NCI-H1694 treated with DMSO at 0.1 percent for 48 hours (cell line): Measurements from ENCODE around the gene MEGF10.

Experiments
- DNase-seq: peaks from one replicate; lab custom pipeline; 2025; lab: John Stamatoyannopoulos, UW

The MEGF10 gene

GRCh38 chr5:127369796-127370195 lies 79.2 kb downstream of the MEGF10 start:
- DNase-seq, result no peak

DNA sequence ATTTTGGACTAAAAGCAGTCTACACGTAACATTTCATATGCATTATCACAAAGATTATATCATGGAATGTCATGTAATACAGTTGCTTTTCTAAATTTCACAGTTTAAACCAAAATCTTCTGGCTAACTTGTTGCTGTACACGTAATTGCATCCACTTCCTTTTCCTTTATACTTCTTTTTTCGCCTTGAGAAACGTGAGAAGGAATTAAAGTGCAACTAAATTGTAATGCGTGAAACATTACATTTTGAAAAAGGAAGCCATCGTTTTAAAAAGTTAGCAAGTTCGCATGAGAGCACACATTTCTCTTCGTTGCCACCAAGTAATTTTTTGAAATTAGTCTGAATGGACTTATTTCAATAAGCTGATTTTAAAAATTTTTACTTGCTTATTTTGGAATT lies 80.0 kb downstream of the MEGF10 start:
- no peak for DNase-seq

DNA sequence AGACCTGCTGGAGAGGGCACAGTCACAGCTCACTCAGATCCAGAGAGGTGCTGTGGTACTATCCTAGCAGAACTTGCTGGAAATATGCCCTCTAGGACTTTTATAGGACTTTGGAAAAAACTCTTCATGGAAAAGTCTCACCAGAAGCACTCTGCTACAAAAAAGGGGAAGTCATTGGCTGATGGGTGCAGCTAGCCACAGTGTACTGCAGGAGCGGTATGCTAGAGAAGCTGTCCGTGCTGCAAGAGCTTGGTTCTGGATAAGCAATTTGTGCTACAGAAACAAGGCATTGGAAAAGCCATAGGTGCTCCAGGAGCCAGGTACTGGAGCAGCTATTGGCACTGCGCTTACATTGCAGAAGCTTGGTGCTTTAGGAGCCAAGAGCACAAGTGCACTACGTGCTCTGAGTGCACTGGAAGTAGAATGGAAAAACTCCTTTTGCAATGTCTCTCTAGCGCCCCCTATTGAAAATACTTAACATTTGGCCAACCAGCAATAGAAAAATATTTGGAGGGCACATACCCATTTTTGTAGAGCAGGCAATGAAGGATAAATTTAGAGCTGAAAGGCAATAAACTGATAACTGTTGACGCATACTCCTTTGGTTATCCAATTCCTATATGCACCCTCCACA lies 83.4 kb downstream of the MEGF10 start:
- DNase-seq, result no peak

GRCh38 chr5:127375124-127375523 lies 84.5 kb downstream of the MEGF10 start:
- DNase-seq, result no peak

- DNase-seq, result no peak
Measured at GRCh38 chr5:127375544-127376091, 85.0 kb downstream of the MEGF10 start.

DNA sequence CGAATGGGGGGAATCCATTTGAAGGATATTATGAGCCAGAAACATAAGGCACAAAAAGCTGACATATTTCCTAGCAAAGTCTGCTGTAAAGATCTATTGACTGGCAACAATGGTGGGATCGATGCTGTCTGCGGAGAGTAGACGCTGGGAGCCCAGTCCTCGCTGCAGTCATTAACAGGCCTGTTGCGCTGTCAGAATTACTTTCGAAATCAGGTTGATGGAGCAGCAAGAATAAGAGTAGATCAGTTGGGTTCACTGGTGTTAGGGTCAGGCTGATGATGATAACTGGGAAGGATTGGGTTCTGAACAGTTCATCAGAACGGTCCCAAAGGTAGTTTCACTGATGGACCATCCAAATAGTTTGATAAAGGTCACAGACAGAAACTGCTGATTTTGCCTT lies 87.1 kb downstream of the MEGF10 start:
- DNase-seq, result no peak

- DNase-seq, result no peak
Measured at GRCh38 chr5:127385936-127386335, 95.3 kb downstream of the MEGF10 start.

- no peak for DNase-seq
Measured at GRCh38 chr5:127386557-127386956, 96.0 kb downstream of the MEGF10 start.

DNA sequence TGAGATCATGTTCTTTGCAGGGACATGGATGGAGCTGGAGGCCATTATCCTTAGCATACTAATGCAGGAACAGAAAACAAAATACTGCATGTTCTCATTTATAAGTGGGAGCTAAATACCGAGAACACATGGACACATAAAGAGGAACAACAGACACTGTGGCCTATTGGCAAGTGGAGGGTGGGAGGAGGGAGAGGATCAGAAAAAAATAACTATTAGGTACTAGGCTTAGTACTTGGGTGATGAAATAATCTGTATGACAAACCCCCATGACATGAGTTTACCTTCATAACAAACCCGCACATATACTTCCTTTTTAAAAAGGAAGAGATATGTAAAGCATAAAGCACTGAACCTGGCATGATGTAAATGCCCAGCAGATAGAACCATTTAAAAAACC lies 99.0 kb downstream of the MEGF10 start:
- no peak for DNase-seq

GRCh38 chr5:127392762-127393161 lies 102.2 kb downstream of the MEGF10 start:
- no peak for DNase-seq

DNA sequence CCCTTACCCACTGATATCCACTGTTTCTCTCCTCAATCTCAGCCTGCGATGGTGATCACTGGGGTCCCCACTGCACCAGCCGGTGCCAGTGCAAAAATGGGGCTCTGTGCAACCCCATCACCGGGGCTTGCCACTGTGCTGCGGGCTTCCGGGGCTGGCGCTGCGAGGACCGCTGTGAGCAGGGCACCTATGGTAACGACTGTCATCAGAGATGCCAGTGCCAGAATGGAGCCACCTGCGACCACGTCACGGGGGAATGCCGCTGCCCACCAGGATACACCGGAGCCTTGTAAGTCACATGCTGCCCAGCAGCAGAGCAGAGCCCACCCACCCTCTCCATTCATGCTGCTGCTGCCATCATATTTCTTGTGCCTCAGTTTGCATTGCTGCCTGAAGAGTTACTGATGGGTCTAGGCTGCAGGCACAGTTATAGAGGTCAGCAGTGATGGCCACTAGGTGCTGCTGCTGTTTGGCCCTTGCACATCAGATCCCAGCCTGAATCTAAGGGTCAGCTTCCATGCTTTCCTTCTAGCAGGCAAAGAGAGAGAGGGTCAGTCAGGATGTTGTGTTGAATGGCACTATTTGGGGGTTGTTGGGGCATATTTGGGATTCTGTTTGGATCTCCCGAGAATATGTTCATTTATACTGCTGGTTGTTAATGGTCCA lies 106.0 kb downstream of the MEGF10 start:
- no peak for DNase-seq

DNA sequence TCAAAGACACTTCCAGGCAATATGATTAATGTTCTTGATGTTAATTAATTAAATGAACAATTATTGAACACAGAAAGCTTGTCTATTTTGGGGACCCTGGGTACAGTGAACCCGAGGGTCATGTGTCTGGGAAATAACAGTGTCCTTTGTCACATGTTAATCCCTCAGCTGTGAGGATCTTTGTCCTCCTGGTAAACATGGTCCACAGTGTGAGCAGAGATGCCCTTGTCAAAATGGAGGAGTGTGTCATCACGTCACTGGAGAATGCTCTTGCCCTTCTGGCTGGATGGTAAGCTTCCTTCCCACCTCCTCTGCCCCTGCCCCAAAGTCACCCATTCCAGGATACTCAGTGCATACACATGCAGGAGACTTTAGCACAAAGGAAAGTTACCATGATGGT lies 107.9 kb downstream of the MEGF10 start:
- DNase-seq, result no peak

- no peak for DNase-seq
Measured at GRCh38 chr5:127399068-127399467, 108.5 kb downstream of the MEGF10 start.

GRCh38 chr5:127400539-127400938 lies 109.9 kb downstream of the MEGF10 start:
- no peak for DNase-seq

DNA sequence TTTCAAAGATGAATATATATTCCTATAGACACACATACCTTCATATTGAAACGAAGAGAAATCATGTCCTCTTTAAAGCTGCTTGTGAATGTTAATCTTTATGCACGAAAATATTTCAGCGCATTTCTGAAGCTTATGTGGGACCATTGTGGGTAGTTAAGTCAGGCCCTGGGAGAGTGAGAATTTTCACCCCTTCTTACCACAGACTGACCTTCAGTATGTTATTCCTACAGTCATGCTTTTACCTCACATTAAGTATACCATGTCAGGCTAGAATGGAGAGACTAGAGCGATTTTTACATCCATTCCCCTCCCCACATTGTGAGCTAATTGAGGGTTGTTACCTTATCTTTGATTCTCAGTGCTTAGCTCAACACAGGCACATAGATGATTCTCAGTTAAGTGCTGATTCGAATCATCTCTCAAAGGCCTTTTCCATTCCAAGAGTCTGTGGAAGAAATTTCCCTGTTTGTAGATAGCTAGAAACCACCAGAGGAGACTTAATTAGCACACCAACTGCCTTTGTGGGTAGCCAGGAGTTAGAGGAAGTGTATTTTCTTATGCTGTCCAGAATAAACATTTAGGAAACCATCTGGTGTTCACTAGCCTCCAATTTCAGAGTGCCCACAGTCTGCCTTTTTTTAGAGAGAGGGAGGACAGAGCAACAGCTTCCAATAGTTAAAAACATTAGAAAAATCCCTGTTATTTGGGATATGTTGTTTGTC lies 110.5 kb downstream of the MEGF10 start:
- no peak for DNase-seq

DNA sequence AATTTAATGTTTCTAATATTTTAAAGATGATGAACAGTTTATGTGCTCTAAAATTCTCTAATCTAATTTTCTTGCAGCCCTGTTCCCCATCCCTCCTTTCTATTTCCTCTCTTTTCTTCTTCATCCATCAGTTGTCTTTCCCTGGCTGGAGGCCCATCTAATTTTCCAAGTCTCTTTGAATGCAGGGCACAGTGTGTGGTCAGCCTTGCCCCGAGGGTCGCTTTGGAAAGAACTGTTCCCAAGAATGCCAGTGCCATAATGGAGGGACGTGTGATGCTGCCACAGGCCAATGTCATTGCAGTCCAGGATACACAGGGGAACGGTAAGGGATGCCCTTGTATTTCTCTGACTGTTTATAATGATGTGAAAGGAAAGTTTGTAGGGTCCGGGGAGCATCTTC lies 111.8 kb downstream of the MEGF10 start:
- DNase-seq, result no peak

GRCh38 chr5:127404190-127404589 lies 113.6 kb downstream of the MEGF10 start:
- no peak for DNase-seq

- DNase-seq, result no peak
Measured at GRCh38 chr5:127406326-127407121, 115.9 kb downstream of the MEGF10 start.

- DNase-seq, result no peak
Measured at GRCh38 chr5:127409246-127409917, 118.8 kb downstream of the MEGF10 start.

- DNase-seq, result no peak
Measured at GRCh38 chr5:127409921-127410675, 119.5 kb downstream of the MEGF10 start.

- DNase-seq, result no peak
Measured at GRCh38 chr5:127410959-127411358, 120.4 kb downstream of the MEGF10 start.
